ENCODE results near the gene ZNF837. TPM values are rescaled to one million over a fixed set of nuclear protein-coding genes. Genes with fewer than 3 reads are reported as not detected.

Gene ZNF837
- 1 to 10 TPM; 1.7 to 3.8 TPM for total RNA-seq

GRCh38 chr19:58380662-58381459 lies at the start of gene ZNF837:
Gene ZNF837, minus strand, starts transcription at chr19:58381030. Its CDS starts 11,698 bp downstream, at chr19:58369332.

DNA sequence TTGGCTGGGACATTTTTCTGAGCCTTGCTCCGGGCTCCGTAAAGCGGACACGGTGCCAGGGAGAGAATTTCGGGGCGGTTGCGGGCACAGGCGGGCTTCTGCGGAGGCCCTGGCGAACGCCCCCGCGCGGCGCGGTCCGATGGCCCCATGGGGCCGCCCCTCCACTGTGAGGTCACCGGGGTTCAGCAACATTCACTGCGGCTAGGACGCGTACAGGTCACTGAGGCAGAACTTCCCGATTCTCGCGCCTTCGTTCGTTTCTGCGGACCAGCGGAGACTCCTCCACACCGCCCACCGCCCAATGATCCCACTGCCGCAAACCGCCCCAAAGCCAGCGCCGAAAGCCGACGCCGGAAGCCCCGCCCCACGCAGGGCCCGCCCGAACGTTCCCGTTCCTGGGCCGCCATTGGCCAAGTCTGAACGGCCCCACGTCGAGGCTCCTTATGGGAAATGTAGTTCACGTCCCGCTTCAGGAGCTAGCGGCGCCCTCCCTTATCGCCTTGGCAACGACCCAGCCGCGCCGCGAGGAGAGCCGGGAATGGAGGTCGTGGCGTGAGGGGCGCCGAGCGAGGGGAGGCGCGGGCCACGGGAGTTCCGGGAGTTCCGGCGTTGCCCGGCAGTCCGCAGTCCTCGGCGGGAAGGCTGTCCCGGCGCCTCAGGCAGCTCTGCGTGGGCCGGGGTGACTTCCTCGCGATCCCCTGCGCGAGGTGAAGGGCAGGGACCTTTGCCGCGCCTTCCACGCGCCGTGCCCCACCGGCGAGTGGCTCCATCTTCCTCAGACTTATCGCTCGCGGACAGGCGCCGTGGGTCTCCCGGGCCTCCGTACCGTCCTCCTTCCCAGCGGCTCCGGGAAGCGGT lies 27.6 kb upstream of the ZNF837 start, which contains the start of gene ZNF584:
TSS of gene ZNF584 (plus strand) at position 498 of the 858 bp plus-strand sequence. CDS start 499 bp downstream, outside the sequence.

GRCh38 chr19:58395220-58395978 lies 14.6 kb upstream of the ZNF837 start, which contains the start of gene RNF225:
Gene RNF225, plus strand, starts transcription at chr19:58395656. Its CDS starts 434 bp downstream, at chr19:58396090.

GRCh38 chr19:58386576-58387337 lies 5.9 kb upstream of the ZNF837 start, which contains the start of gene RPS5:
Gene RPS5, plus strand, starts transcription at chr19:58387269. Its CDS starts 869 bp downstream, at chr19:58388138.

GRCh38 chr19:58362272-58362994 lies 18.4 kb downstream of the ZNF837 start, which contains the start of gene ZNF497:
Gene ZNF497, minus strand, starts transcription at chr19:58362751. Its CDS starts 5,116 bp downstream, at chr19:58357635.

DNA sequence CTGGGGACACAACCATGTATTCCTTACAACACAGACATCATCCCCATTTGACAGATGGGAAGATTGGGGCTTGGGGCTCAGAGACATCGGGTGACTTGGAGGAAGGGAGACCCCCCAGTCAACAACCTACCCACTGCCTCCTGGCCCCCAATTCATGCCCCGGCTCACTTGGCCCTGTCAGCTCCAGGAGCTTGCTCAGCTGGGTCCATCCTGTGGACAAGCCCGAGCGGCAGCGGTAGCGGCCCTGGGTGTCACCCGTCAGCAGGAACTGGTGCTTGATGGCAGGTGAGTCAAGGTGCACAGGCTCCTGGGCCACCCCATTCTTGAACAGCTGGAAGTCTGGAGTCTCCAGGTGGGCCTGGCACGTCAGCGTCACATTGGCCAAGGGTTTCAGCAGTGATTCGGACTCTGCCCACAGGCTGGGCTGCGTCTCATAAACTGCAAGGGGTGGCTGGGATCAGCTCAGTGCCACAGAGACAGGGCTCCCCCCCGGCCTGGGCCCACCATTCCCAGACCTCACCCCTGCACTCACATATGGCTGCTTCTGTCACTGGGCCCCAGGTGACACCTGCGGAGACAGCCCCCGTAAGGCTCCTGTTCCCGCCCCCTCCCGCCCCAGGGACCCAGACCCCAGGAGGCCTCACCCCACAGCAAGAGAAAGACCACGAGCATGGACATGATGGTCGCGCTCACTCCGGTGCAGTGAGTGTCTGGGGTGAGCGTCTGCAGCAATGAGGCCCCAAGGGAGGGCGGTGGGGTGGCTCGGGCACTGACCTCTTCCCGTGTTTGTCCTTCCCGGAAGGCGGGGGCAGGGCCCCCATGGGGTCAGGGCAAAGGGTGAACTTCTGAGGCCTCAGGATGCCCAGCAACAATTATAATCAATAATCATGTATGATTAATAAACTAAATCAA lies 27.8 kb downstream of the ZNF837 start, which contains the start of gene A1BG:
TSS of gene A1BG (minus strand) at position 733 of the 912 bp plus-strand sequence. CDS start at position 678, 55 bp downstream.

GRCh38 chr19:58326914-58327726 lies 53.7 kb downstream of the ZNF837 start, which contains the start of gene ZSCAN22:
Gene ZSCAN22, plus strand, starts transcription at chr19:58326994. Its CDS starts 7,809 bp downstream, at chr19:58334803.

Small RNAs within 50 kb of the gene (small RNA-seq; reads per million reads assigned to genes)
- 0 to 0.17 reads per million in 2 donors for gene MIR4754
- 0 reads per million in 2 donors for gene MIR6806
- gene RNA5SP473 = 0 to 0.17 reads per million in 2 donors

Other genes starting within 250 kb of the ZNF837 start
- 1 to 10 TPM; 8.0 to 8.3 TPM for gene ZNF329, start 230.2 kb downstream of the ZNF837 start, total RNA-seq
- 10 to 100 TPM; 21.7 to 26.0 TPM for gene ZNF274, start 198.0 kb downstream of the ZNF837 start, total RNA-seq
- 10 to 100 TPM; 24.4 to 32.3 TPM for gene ZNF544, start 152.1 kb downstream of the ZNF837 start, total RNA-seq
- gene ZNF8, start 102.1 kb downstream of the ZNF837 start, total RNA-seq = 1 to 10 TPM; 3.8 to 5.3 TPM
- gene ERVK3-1, start 75.7 kb downstream of the ZNF837 start, total RNA-seq = 10 to 100 TPM; 27.5 to 51.3 TPM
- 1 to 10 TPM; 4.1 to 5.0 TPM for gene ZSCAN22, start 54.0 kb downstream of the ZNF837 start, total RNA-seq
- 1 to 10 TPM; 1.7 to 7.0 TPM for gene A1BG, start 27.5 kb downstream of the ZNF837 start, total RNA-seq
- gene ZNF497, start 18.3 kb downstream of the ZNF837 start, total RNA-seq = 1 to 10 TPM in 1 of 2 donors, under 1 TPM in 1; 0.67 to 1.0 TPM
- 1,000 to 10,000 TPM in 1 of 2 donors, 100 to 1,000 TPM in 1; 673 to 1,376 TPM for gene RPS5, start 6.2 kb upstream of the ZNF837 start, total RNA-seq
- gene RNF225, start 14.6 kb upstream of the ZNF837 start, total RNA-seq = under 1 TPM in 1 of 2 donors, not detected in 1; 0.33 TPM
- gene ZNF584, start 27.6 kb upstream of the ZNF837 start, total RNA-seq = 10 to 100 TPM; 14.8 to 16.7 TPM
- 1 to 10 TPM; 7.6 to 8.7 TPM for gene ZNF132, start 59.1 kb upstream of the ZNF837 start, total RNA-seq
- 10 to 100 TPM; 12.7 to 13.8 TPM for gene ZNF324B, start 70.6 kb upstream of the ZNF837 start, total RNA-seq
- gene ZNF324, start 86.0 kb upstream of the ZNF837 start, total RNA-seq = 10 to 100 TPM; 16.0 to 18.2 TPM
- gene ZNF446, start 95.3 kb upstream of the ZNF837 start, total RNA-seq = 1 to 10 TPM; 5.7 to 7.9 TPM
- gene SLC27A5, start 131.0 kb upstream of the ZNF837 start, total RNA-seq = 10 to 100 TPM in 1 of 2 donors, 1 to 10 TPM in 1; 6.0 to 11.7 TPM
- 1 to 10 TPM; 7.6 to 8.0 TPM for gene ZBTB45, start 138.8 kb upstream of the ZNF837 start, total RNA-seq
- gene TRIM28, start 163.0 kb upstream of the ZNF837 start, total RNA-seq = 100 to 1,000 TPM; 204 to 363 TPM
- 10 to 100 TPM; 69.6 to 82.6 TPM for gene CHMP2A, start 174.1 kb upstream of the ZNF837 start, total RNA-seq
- 100 to 1,000 TPM; 101 to 126 TPM for gene UBE2M, start 177.6 kb upstream of the ZNF837 start, total RNA-seq
- 10 to 100 TPM in 1 of 2 donors, 1 to 10 TPM in 1; 8.7 to 12.0 TPM for gene MZF1, start 192.3 kb upstream of the ZNF837 start, total RNA-seq

Data from melanocyte of skin (primary cell).